AG04450 (cell line): Measurements from ENCODE around the gene DNAJC21. TPM values are rescaled to one million over a fixed set of nuclear protein-coding genes. Genes with fewer than 3 reads are reported as not detected.

Source experiments
- CTCF ChIA-PET: fragments of 300-600, 350-600 bp; formaldehyde crosslinking; extraction: SDS; loops from one replicate; lab custom pipeline; 2022; ENCODE audit warnings: antibody characterized with exemption, inconsistent platforms; lab: Charles Lee
- POLR2A ChIA-PET: fragments of 350-600 bp; formaldehyde crosslinking; extraction: SDS; loops from one replicate; lab custom pipeline; 2021; ENCODE audit warnings: antibody characterized with exemption, inconsistent platforms; lab: Yijun Ruan, JAX
- DNase-seq: peaks from one replicate; pipeline ENCODE4 v3.0.0-alpha.2; 2011; ENCODE audit warnings: low read depth, low spot score
- H3K27ac ChIP-seq: one replicate; pipeline ENCODE4 v1.5.1; 2012; ENCODE audit warnings: low read depth, low read length, control low read depth
- H3K27me3 ChIP-seq: one replicate; pipeline ENCODE4 v1.6.0; 2012; ENCODE audit warnings: low read length; ENCODE audit not compliant: control insufficient read depth, insufficient read depth
- H3K4me3 ChIP-seq: 2 replicates; pipeline ENCODE4 v1.5.1; 2011; ENCODE audit warnings: mild to moderate bottlenecking, low read depth, low read length, control low read depth
- H3K9me3 ChIP-seq: 2 replicates; pipeline ENCODE4 v1.5.1; 2012; ENCODE audit warnings: low read length; ENCODE audit not compliant: control insufficient read depth, insufficient read depth
- CTCF ChIP-seq: IDR thresholded peaks from 2 replicates; pipeline ENCODE4 v1.5.1; 2011; ENCODE audit warnings: low read depth, low read length, control low read depth, inconsistent platforms
- polyA plus RNA-seq: library from polyadenylated mRNA; depleted of rRNA; stranded (reverse); fragments of >200 nt; gene quantifications from 2 replicates; pipeline ENCODE4 v1.2.3, GENCODE V29; 2011

Gene DNAJC21
- polyA plus RNA-seq, 1 experiment: 40.7 TPM

DNA sequence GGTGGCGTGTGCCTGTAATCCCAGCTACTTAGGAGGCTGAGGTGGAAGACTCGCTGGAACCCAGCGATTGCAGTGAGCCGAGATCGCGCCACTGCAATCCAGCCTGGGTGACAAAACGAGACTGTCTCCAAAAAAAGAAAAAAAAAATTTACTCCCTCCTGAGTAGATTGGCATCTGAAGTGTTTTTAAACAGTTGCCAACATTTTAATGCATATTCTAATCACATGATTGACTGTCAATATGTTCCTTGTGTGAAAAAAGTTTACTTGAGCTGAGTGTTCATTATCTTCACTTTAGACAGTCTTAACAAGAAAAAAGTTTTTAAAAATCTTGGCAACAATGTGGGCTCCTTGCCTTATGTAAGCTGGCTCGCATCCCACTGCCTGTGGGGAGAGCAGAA lies 64.6 kb downstream of the DNAJC21 start:
- POLR2A ChIA-PET: no interaction called here
- H3K27me3 ChIP-seq: peaks cover 10% of the 10 kb centered on the region
- no peaks in the 10 kb centered on the region for H3K9me3 ChIP-seq
- no peak overlapping the region for H3K27ac ChIP-seq
- CTCF ChIA-PET: interaction anchor here (2.6 to 4.0 kb wide), 2 partner anchors 9 to 36 kb away, joined by 7 to 40 read pairs; no protein-coding TSS in a partner anchor
- no peak for TF ChIP-seq CTCF
- no peak for DNase-seq
- H3K4me3 ChIP-seq: no peak overlapping the region

DNA sequence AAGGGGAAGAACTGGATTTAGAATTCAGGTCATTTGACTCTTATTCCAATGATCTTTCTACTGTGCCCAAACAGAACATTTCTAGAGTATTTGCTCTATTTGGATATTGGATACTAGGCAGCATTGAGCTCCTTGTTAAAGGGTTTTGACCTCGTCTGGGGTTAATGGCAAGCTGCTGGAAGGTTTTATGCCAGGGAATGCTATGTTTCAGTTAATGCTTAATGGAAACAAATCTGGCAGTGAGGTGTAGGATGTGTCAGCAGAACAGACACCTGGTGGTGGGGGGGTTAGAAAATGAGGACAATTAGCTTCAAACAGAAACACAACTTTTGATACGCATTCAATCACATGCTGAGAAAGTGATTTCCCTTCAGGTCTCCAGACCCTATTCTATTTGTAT lies 66.9 kb downstream of the DNAJC21 start:
- CTCF ChIA-PET: interaction anchor here (4.0 kb wide), 1 partner anchor 7 kb away, joined by 40 read pairs; no protein-coding TSS in a partner anchor
- no peak overlapping the region for H3K27ac ChIP-seq
- no peak for DNase-seq
- no peak overlapping the region for H3K4me3 ChIP-seq
- H3K9me3 ChIP-seq: no peaks in the 10 kb centered on the region
- peaks cover 10% of the 10 kb centered on the region for H3K27me3 ChIP-seq
- POLR2A ChIA-PET: interaction anchor here (0.7 kb wide), 1 partner anchor 39 kb away, joined by 3 read pairs; no protein-coding TSS in a partner anchor
- no peak for TF ChIP-seq CTCF

GRCh38 chr5:34998058-34998789 lies 68.9 kb downstream of the DNAJC21 start:
- ChIA-PET CTCF (no interaction called here), POLR2A (no interaction called here)
- Histone ChIP-seq H3K9me3 (no peaks in the 10 kb centered on the region), H3K4me3 (no peak overlapping the region), H3K27me3 (peaks cover 10% of the 10 kb centered on the region), H3K27ac (no peak overlapping the region)
- no peak for TF ChIP-seq CTCF
- no peak for DNase-seq

DNA sequence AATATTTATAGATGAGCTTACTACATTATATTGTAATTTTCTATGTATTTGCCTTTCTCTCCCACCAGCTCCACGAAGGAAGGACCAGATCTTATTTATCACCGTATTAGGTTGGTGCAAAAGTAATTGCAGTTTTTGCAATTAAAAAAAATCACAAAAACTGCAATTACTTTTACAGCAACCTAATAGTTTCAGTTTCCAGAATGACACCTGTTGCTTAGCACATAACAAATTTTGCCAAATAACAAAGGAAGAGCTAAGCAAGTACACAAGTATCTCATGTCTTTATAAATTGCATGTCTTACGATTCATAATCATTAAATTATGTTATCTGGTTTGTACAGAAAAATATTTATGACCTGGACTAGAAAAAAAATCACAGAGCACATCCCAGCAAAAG lies 72.5 kb downstream of the DNAJC21 start:
- ChIA-PET CTCF (interaction anchor here (0.6 to 5.2 kb wide), 8 partner anchors 8 to 527 kb away, joined by 3 to 76 read pairs (median 4); no protein-coding TSS in a partner anchor), POLR2A (no interaction called here)
- peaks cover 12% of the 10 kb centered on the region for H3K27me3 ChIP-seq
- no peak overlapping the region for H3K27ac ChIP-seq
- H3K9me3 ChIP-seq: no peaks in the 10 kb centered on the region
- TF ChIP-seq CTCF: no peak
- H3K4me3 ChIP-seq: no peak overlapping the region
- DNase-seq: no peak

DNA sequence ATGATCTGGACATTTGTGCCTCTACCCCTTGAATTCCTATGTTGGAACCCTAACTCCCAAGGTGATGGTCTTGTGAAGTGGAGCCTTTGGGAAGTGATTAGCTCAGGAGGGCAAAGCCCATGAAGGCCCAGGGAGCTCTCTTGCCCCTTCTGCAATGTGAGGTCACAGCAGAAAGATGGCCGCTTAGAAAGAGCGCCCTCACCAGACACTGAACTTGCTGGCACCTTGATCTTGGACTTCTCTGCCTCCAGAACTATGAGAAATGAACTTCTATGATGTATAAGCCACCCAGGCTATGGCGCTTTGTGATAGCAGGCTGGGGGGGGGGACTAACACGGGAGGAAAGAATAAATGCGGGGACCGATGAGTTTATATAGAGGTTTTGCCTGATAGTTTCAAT lies 73.1 kb downstream of the DNAJC21 start:
- no peaks in the 10 kb centered on the region for H3K9me3 ChIP-seq
- no peak for TF ChIP-seq CTCF
- H3K27me3 ChIP-seq: peaks cover 12% of the 10 kb centered on the region
- no peak for DNase-seq
- no peak overlapping the region for H3K4me3 ChIP-seq
- CTCF ChIA-PET: interaction anchor here (0.6 to 5.2 kb wide), 12 partner anchors 8 to 527 kb away, joined by 3 to 76 read pairs (median 6); partner anchors contain the start of gene DNAJC21
- no peak overlapping the region for H3K27ac ChIP-seq
- POLR2A ChIA-PET: no interaction called here
